Mesenchymal stem cell (in vitro differentiated cells and primary cell): ENCODE results near the gene C10orf105.

Experiments used
- DNase-seq: peaks from one replicate; pipeline ENCODE4 v3.0.0-alpha.2; 2013
- H2AFZ ChIP-seq: one replicate; pipeline ENCODE4 v1.6.1; 2013; ENCODE audit warnings: low read depth, mild to moderate bottlenecking, control low read depth, inconsistent platforms, low read length, moderate library complexity
- H2AK5ac ChIP-seq: 2 replicates; pipeline ENCODE4 v1.6.1; 2013; ENCODE audit warnings: low read length, moderate library complexity, mild to moderate bottlenecking, inconsistent platforms; ENCODE audit not compliant: severe bottlenecking
- H2BK120ac ChIP-seq: one replicate; pipeline ENCODE4 v1.6.1; 2013; ENCODE audit warnings: low read depth, mild to moderate bottlenecking, inconsistent platforms, low read length, moderate library complexity
- H2BK12ac ChIP-seq, 2 experiments: one replicate each; pipeline ENCODE4 v1.6.1; 2013; ENCODE audit warnings: inconsistent platforms in 2 of 2, low read length in 2 of 2, mild to moderate bottlenecking in 2 of 2, moderate library complexity in 2 of 2, control low read depth in 1 of 2
- H2BK15ac ChIP-seq: one replicate; pipeline ENCODE4 v1.6.1; 2013; ENCODE audit warnings: mild to moderate bottlenecking, low read depth, inconsistent platforms; ENCODE audit not compliant: poor library complexity, severe bottlenecking
- H2BK5ac ChIP-seq: 2 replicates; pipeline ENCODE4 v1.6.1; 2013; ENCODE audit warnings: low read depth, mild to moderate bottlenecking, low read length, control low read depth, inconsistent platforms; ENCODE audit not compliant: poor library complexity, severe bottlenecking
- H3K14ac ChIP-seq, 2 experiments: one replicate each; pipeline ENCODE4 v1.6.1; 2013; ENCODE audit warnings: inconsistent platforms in 2 of 2, low read length in 2 of 2, control low read depth in 1 of 2, mild to moderate bottlenecking in 1 of 2, moderate library complexity in 1 of 2
- H3K18ac ChIP-seq, 2 experiments: one replicate each; pipeline ENCODE4 v1.6.1; 2013; ENCODE audit warnings: inconsistent platforms in 2 of 2, low read length in 2 of 2, control low read depth in 1 of 2, low read depth in 1 of 2, mild to moderate bottlenecking in 1 of 2
- H3K23ac ChIP-seq, 2 experiments: one replicate each; pipeline ENCODE4 v1.6.1; 2013; ENCODE audit warnings: inconsistent platforms in 2 of 2, low read length in 2 of 2, mild to moderate bottlenecking in 2 of 2, moderate library complexity in 2 of 2, control low read depth in 1 of 2
- H3K27ac ChIP-seq: 2 replicates; pipeline ENCODE4 v1.5.1; 2013; ENCODE audit warnings: mild to moderate bottlenecking, moderate library complexity, low read length, control low read depth, inconsistent platforms; ENCODE audit not compliant: poor library complexity, severe bottlenecking
- H3K27me3 ChIP-seq, 2 experiments: 2 replicates each; pipeline versions ENCODE4 v1.6.1 to v1.7.0; 2013; ENCODE audit warnings: low read length in 2 of 2, mild to moderate bottlenecking in 2 of 2, moderate library complexity in 2 of 2, control low read depth in 1 of 2, inconsistent platforms in 1 of 2; ENCODE audit not compliant: control insufficient read depth in 1 of 2, insufficient read depth in 1 of 2
- H3K36me3 ChIP-seq, 2 experiments: 2 replicates each; pipeline versions ENCODE4 v1.6.1 to v1.7.0; 2013; ENCODE audit warnings: low read length in 2 of 2, control low read depth in 1 of 2, inconsistent platforms in 1 of 2, low read depth in 1 of 2, mild to moderate bottlenecking in 1 of 2; ENCODE audit not compliant: insufficient read depth in 2 of 2, control insufficient read depth in 1 of 2
- H3K4ac ChIP-seq, 2 experiments: one replicate each; pipeline ENCODE4 v1.6.1; 2013; ENCODE audit warnings: inconsistent platforms in 2 of 2, low read length in 2 of 2, mild to moderate bottlenecking in 2 of 2, moderate library complexity in 2 of 2, control low read depth in 1 of 2, low read depth in 1 of 2
- H3K4me1 ChIP-seq: 2 replicates; pipeline ENCODE4 v1.6.1; 2013; ENCODE audit warnings: low read depth, low read length, control low read depth; ENCODE audit not compliant: control insufficient read depth, insufficient read depth
- H3K4me2 ChIP-seq: 2 replicates; pipeline ENCODE4 v1.6.1; 2013; ENCODE audit warnings: low read length, mild to moderate bottlenecking, inconsistent platforms; ENCODE audit not compliant: poor library complexity, severe bottlenecking
- H3K4me3 ChIP-seq, 2 experiments: 2 replicates each; pipeline versions ENCODE4 v1.5.1 to v1.7.0; 2013; ENCODE audit warnings: low read length in 2 of 2, mild to moderate bottlenecking in 2 of 2, control low read depth in 1 of 2, low read depth in 1 of 2; ENCODE audit not compliant: insufficient read depth in 1 of 2
- H3K79me1 ChIP-seq: replicated peaks from 2 replicates; pipeline ENCODE4 v1.6.1; 2013; ENCODE audit warnings: mild to moderate bottlenecking, control low read depth, low read length, inconsistent platforms; ENCODE audit not compliant: poor library complexity, severe bottlenecking
- H3K9ac ChIP-seq: 2 replicates; pipeline ENCODE4 v1.7.0; 2013; ENCODE audit warnings: mild to moderate bottlenecking, low read length, moderate library complexity
- H3K9me3 ChIP-seq: 2 replicates; pipeline ENCODE4 v1.7.0; 2013; ENCODE audit warnings: mild to moderate bottlenecking, low read length; ENCODE audit not compliant: control insufficient read depth
- H4K8ac ChIP-seq: one replicate; pipeline ENCODE4 v1.6.1; 2013; ENCODE audit warnings: inconsistent platforms, mild to moderate bottlenecking, low read length, moderate library complexity
- H4K91ac ChIP-seq: one replicate; pipeline ENCODE4 v1.6.1; 2013; ENCODE audit warnings: mild to moderate bottlenecking, low read length, inconsistent platforms
- WGBS: methylation state at CpG from one replicate; pipeline ENCODE4 v1.1.7; 2013; ENCODE audit warnings: mixed read lengths; 5-methylcytosine and 5-hydroxymethylcytosine counted together

Gene C10orf105

GRCh38 chr10:71696628-71697326 lies 22.8 kb downstream of the C10orf105 start:
- H3K4me3 ChIP-seq, result no peak overlapping the region
- peaks cover 16% of the 10 kb centered on the region for H3K4me1 ChIP-seq
- no peak overlapping the region for H3K14ac ChIP-seq
- peak; percentile 30 for DNase-seq
- no peak overlapping the region for H3K23ac ChIP-seq
- no peak overlapping the region for H2AK5ac ChIP-seq
- no peak overlapping the region for H3K4me2 ChIP-seq
- no peak overlapping the region for H2BK12ac ChIP-seq
- H4K91ac ChIP-seq, result no peak overlapping the region
- peaks cover 34 to 44% of the 10 kb centered on the region in 2 experiments for H3K27me3 ChIP-seq
- no peak overlapping the region for H2AFZ ChIP-seq
- H3K4ac ChIP-seq, result no peak overlapping the region
- H3K18ac ChIP-seq, result no peak overlapping the region
- H2BK120ac ChIP-seq, result no peak overlapping the region
- no peak overlapping the region for H3K9ac ChIP-seq
- WGBS, result 43% methylated on average over 9 of the region's 10 CpGs
- H3K36me3 ChIP-seq, result no peaks in the 10 kb centered on the region
- H3K9me3 ChIP-seq, result no peaks in the 10 kb centered on the region
- no peak overlapping the region for H4K8ac ChIP-seq
- no peak overlapping the region for H2BK15ac ChIP-seq
- H2BK5ac ChIP-seq, result no peak overlapping the region
- H3K27ac ChIP-seq, result no peak overlapping the region
- no peaks in the 10 kb centered on the region for H3K79me1 ChIP-seq

- Histone ChIP-seq H3K18ac (no peak overlapping the region), H3K9ac (no peak overlapping the region)
These were observed 23.8 kb downstream of the C10orf105 start for GRCh38 chr10:71695502-71696476.

GRCh38 chr10:71694567-71694968 lies 25.0 kb downstream of the C10orf105 start:
- Histone ChIP-seq H3K4me3 (no peak overlapping the region), H2BK15ac (no peak overlapping the region), H3K27me3 (peaks cover 21 to 32% of the 10 kb centered on the region in 2 experiments), H2AK5ac (no peak overlapping the region), H3K23ac (no peak overlapping the region), H2AFZ (no peak overlapping the region), H4K91ac (no peak overlapping the region), H3K9ac (no peak overlapping the region), H3K4me2 (no peak overlapping the region), H3K9me3 (no peaks in the 10 kb centered on the region), H3K18ac (no peak overlapping the region), H3K79me1 (no peaks in the 10 kb centered on the region), H3K4me1 (peaks cover 16% of the 10 kb centered on the region), H3K14ac (no peak overlapping the region), H2BK12ac (no peak overlapping the region), H3K4ac (no peak overlapping the region), H2BK120ac (no peak overlapping the region), H3K36me3 (no peaks in the 10 kb centered on the region), H4K8ac (no peak overlapping the region), H2BK5ac (no peak overlapping the region), H3K27ac (no peak overlapping the region)
- 64% methylated on average over 7 of the region's 10 CpGs for WGBS
- no peak for DNase-seq

More at GRCh38 chr10:71695502-71696476, 23.8 kb downstream of the C10orf105 start:
- WGBS, result 72% methylated on average over 14 of the region's 14 CpGs
- no peak overlapping the region for H2BK5ac ChIP-seq
- H3K27ac ChIP-seq, result no peak overlapping the region
- H3K79me1 ChIP-seq, result no peaks in the 10 kb centered on the region
- no peak overlapping the region for H2BK15ac ChIP-seq
- H2AFZ ChIP-seq, result no peak overlapping the region
- no peak overlapping the region for H3K4ac ChIP-seq
- H4K8ac ChIP-seq, result no peak overlapping the region
- no peak overlapping the region for H3K4me2 ChIP-seq
- no peak overlapping the region for H2BK12ac ChIP-seq
- H2AK5ac ChIP-seq, result no peak overlapping the region
- H3K36me3 ChIP-seq, result no peaks in the 10 kb centered on the region
- no peaks in the 10 kb centered on the region for H3K9me3 ChIP-seq
- H4K91ac ChIP-seq, result no peak overlapping the region
- H3K14ac ChIP-seq, result no peak overlapping the region
- peaks cover 28 to 38% of the 10 kb centered on the region in 2 experiments for H3K27me3 ChIP-seq
- no peak for DNase-seq
- H3K4me1 ChIP-seq, result peaks cover 16% of the 10 kb centered on the region
- no peak overlapping the region for H2BK120ac ChIP-seq
- H3K4me3 ChIP-seq, result no peak overlapping the region
- no peak overlapping the region for H3K23ac ChIP-seq

- H3K9ac ChIP-seq, result no peak overlapping the region
- H2BK12ac ChIP-seq, result no peak overlapping the region
These were observed 25.5 kb downstream of the C10orf105 start for GRCh38 chr10:71694039-71694501.

More at GRCh38 chr10:71694039-71694501, 25.5 kb downstream of the C10orf105 start:
- Histone ChIP-seq H3K4me3 (no peak overlapping the region), H3K18ac (no peak overlapping the region), H3K27ac (no peak overlapping the region), H3K9me3 (no peaks in the 10 kb centered on the region), H3K27me3 (peaks cover 16 to 27% of the 10 kb centered on the region in 2 experiments), H3K79me1 (no peaks in the 10 kb centered on the region), H2BK15ac (no peak overlapping the region), H3K4ac (no peak overlapping the region), H2BK120ac (no peak overlapping the region), H2AFZ (no peak overlapping the region), H3K4me2 (no peak overlapping the region), H4K91ac (no peak overlapping the region), H3K23ac (no peak overlapping the region), H4K8ac (no peak overlapping the region), H3K4me1 (peaks cover 16% of the 10 kb centered on the region), H2BK5ac (no peak overlapping the region), H3K36me3 (no peaks in the 10 kb centered on the region), H3K14ac (peak overlapping the region in 1 of 2 experiments; percentile 18), H2AK5ac (no peak overlapping the region)
- DNase-seq, result no peak
- WGBS, result 85% methylated on average over 18 of the region's 18 CpGs
